H1 (cell line): Measurements from ENCODE around the gene SH3YL1. TPM values are rescaled to one million over a fixed set of nuclear protein-coding genes. Genes with fewer than 3 reads are reported as not detected.

Source experiments
- BRCA1 ChIP-seq: IDR thresholded peaks from 2 replicates; pipeline ENCODE4 v1.6.1; 2012; ENCODE audit warnings: low read depth, low read length, improper control_type of control experiment
- HDAC2 ChIP-seq, 2 experiments: fragments of 300-600 bp in 1 of 2; sonication (generic) in 1 of 2; IDR thresholded peaks; 2 replicates each; pipeline ENCODE4 v1.6.1; 2011 to 2012; ENCODE audit warnings: low read depth in 2 of 2, low read length in 2 of 2, mild to moderate bottlenecking in 2 of 2, moderate library complexity in 2 of 2, borderline replicate concordance in 1 of 2, inconsistent platforms in 1 of 2
- USF2 ChIP-seq: IDR thresholded peaks from 2 replicates; pipeline ENCODE4 v1.6.1; 2011; ENCODE audit warnings: low read length, improper control_type of control experiment
- polyA plus RNA-seq, 7 experiments: library from polyadenylated mRNA; depleted of rRNA in 3 of 7; stranded (reverse) in 5 of 7; unstranded in 2 of 7; fragments of >200 nt in 5 of 7; fragments of 200-250 nt in 2 of 7; gene quantifications; 1 replicate in 5 of 7; 2 replicates in 1 of 7; 4 replicates in 1 of 7; pipeline versions ENCODE4 v1.2.1 to v1.2.3, GENCODE V29; 2011 to 2013; ENCODE audit warnings: missing spikeins in 2 of 7, mixed read lengths in 2 of 7
- total RNA-seq: library from RNA; stranded (reverse); fragmentation: NEBNext Ultra II Directional; extraction: Animal tissue kit (Norgen Biotek cat#: 25700); gene quantifications from 2 replicates; pipeline ENCODE4 v1.2.1, GENCODE V29; 2021

Gene SH3YL1
- total and polyA plus RNA-seq, 2 of the 8 experiments (the other 6 are each of a cell fraction or from before 2014, with no cell fraction given) = 13.6 to 37.2 TPM

- TF ChIP-seq USF2 (no peak), HDAC2 (IDR thresholded peaks at IDR 0.05; ENCODE audit: borderline replicate concordance in 1 of 2, low read depth in 2 of 2, low read length in 2 of 2) (no peak), BRCA1 (no peak)
Observed at GRCh38 chr2:208335-208734, 55.5 kb downstream of the SH3YL1 start (continued).
